Gastroesophageal sphincter (tissue), 4 donors: ENCODE measurements around the gene NUP50. TPM values are rescaled to one million over a fixed set of nuclear protein-coding genes. Genes with fewer than 3 reads are reported as not detected.
"Not testable (repeated sequence)": the region's sequence is repeated elsewhere in the genome, so short reads cannot be mapped to it uniquely, and the experiment has no call there.

Source experiments
- ATAC-seq: fragments of 150-250 bp; one replicate; pipeline ENCODE4 v1.9.1; 2016; ENCODE audit warnings: mild to moderate bottlenecking, moderate library complexity
- H3K27ac ChIP-seq, 4 donors: fragments of 200-600 bp; sonication (generic) in 3 of 4; 1 replicate in 3 of 4; 2 replicates in 1 of 4; pipeline ENCODE4 v1.5.1; 2016 to 2019
- H3K27me3 ChIP-seq: fragments of 200-600 bp; sonication (generic); one replicate; pipeline ENCODE4 v1.5.1; 2019
- H3K36me3 ChIP-seq, 2 donors: fragments of 200-600 bp; sonication (generic); one replicate each; pipeline ENCODE4 v1.5.1; 2019; ENCODE audit warnings: control low read depth in 1 of 2
- H3K4me1 ChIP-seq, 3 donors: fragments of 200-600 bp; sonication (generic); 1 replicate in 2 of 3; 2 replicates in 1 of 3; pipeline ENCODE4 v1.5.1; 2016 to 2019; ENCODE audit warnings: control low read depth in 2 of 3
- H3K4me3 ChIP-seq, 2 donors: fragments of 200-600 bp; sonication (generic); one replicate each; pipeline ENCODE4 v1.5.1; 2019; ENCODE audit warnings: mild to moderate bottlenecking in 1 of 2, moderate library complexity in 1 of 2
- H3K9me3 ChIP-seq, 3 donors: fragments of 200-600 bp; sonication (generic); one replicate each; pipeline ENCODE4 v1.5.1; 2017 to 2019; ENCODE audit warnings: control low read depth in 2 of 3
- EP300 ChIP-seq: sonication (generic); formaldehyde crosslinking; IDR thresholded peaks from one replicate; pipeline ENCODE4 v1.6.1; 2017; ENCODE audit warnings: antibody characterized with exemption, mild to moderate bottlenecking
- POLR2A ChIP-seq, 2 donors: fragments of 450-650 bp; IDR thresholded peaks; one replicate each; pipeline ENCODE4 v1.6.1; 2017; ENCODE audit warnings: antibody characterized with exemption in 2 of 2, mild to moderate bottlenecking in 2 of 2, moderate library complexity in 1 of 2
- POLR2AphosphoS5 ChIP-seq: sonication (generic); formaldehyde crosslinking; IDR thresholded peaks from one replicate; pipeline ENCODE4 v1.6.1; 2017; ENCODE audit warnings: antibody characterized with exemption
- WGBS, 2 donors: methylation state at CpG; one replicate each; pipeline ENCODE4 v1.1.5; 2018; ENCODE audit warnings: low coverage in 1 of 2; 5-methylcytosine and 5-hydroxymethylcytosine counted together
- total RNA-seq, 4 donors: library from RNA; depleted of rRNA; stranded (reverse); fragments of >200 nt; gene quantifications; one replicate each; pipeline ENCODE4 v1.1.0, GENCODE V29; 2016
- TF ChIP-seq, protein P1 (sequence below), 4 experiments: fragments of 200-600 bp in 2 of 4; fragments of 450-650 bp in 2 of 4; sonication (generic) in 1 of 4; IDR thresholded peaks; one replicate each; pipeline ENCODE4 v1.5.1; 2017 to 2019; ENCODE audit warnings: antibody characterized with exemption in 4 of 4, mild to moderate bottlenecking in 2 of 4, moderate library complexity in 2 of 4

Gene NUP50
- total RNA-seq, 4 donors from 2014 or later: 15.9 to 32.9 (median 28.8) TPM

DNA sequence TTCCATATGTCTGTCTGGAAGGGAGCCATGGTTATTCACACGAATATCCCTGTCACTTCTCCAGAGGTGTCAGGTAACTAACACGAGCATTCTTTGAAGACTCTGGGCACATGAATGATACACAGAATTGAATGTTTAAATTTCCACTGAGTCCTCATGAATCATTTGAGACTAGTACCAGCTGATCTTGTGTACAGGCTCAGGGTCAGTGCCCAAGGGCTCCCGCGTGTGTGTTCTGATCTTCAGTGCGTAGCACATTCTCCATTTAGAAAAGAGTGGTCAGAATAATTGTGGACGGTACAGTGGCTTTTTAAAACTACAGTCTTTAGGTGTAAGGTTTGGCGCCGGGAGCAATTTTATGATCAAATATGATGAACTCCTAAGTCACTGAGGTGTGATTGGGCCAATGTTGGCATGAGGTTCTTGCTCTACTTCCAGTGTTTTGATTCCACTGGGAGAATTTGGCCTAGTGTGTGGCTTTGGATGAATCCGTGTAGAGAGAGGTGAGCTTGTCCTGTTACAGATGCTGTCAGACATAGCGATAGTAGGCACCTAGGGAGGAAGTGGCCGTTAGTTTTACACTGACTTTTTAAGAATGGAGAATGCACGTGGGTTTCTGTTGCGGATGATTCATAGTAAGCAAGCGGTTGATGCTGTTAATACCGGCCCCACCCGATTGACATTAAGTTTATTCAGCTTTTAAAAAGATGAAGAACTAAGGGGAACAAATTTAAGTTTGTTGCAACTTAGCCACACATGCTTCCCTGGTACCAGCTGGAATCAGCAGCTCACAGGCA lies 22.2 kb downstream of the NUP50 start:
- WGBS, 2 donors: 74 to 81% methylated on average over 13 to 14 of the region's 16 CpGs
- no peak for TF ChIP-seq EP300
- TF ChIP-seq, protein P1, sequence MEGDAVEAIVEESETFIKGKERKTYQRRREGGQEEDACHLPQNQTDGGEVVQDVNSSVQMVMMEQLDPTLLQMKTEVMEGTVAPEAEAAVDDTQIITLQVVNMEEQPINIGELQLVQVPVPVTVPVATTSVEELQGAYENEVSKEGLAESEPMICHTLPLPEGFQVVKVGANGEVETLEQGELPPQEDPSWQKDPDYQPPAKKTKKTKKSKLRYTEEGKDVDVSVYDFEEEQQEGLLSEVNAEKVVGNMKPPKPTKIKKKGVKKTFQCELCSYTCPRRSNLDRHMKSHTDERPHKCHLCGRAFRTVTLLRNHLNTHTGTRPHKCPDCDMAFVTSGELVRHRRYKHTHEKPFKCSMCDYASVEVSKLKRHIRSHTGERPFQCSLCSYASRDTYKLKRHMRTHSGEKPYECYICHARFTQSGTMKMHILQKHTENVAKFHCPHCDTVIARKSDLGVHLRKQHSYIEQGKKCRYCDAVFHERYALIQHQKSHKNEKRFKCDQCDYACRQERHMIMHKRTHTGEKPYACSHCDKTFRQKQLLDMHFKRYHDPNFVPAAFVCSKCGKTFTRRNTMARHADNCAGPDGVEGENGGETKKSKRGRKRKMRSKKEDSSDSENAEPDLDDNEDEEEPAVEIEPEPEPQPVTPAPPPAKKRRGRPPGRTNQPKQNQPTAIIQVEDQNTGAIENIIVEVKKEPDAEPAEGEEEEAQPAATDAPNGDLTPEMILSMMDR (IDR thresholded peaks at IDR 0.05): no peak
- TF ChIP-seq POLR2AphosphoS5: no peak
- no peak for TF ChIP-seq POLR2A (IDR thresholded peaks at IDR 0.05)
- Histone ChIP-seq H3K27me3 (no peaks in the 10 kb centered on the region), H3K4me3 (no peak overlapping the region), H3K36me3 (peaks cover 0 to 76% of the 10 kb centered on the region in 2 donors), H3K27ac (no peak overlapping the region), H3K9me3 (no peaks in the 10 kb centered on the region), H3K4me1 (no peaks in the 10 kb centered on the region)
- no peak for ATAC-seq

DNA sequence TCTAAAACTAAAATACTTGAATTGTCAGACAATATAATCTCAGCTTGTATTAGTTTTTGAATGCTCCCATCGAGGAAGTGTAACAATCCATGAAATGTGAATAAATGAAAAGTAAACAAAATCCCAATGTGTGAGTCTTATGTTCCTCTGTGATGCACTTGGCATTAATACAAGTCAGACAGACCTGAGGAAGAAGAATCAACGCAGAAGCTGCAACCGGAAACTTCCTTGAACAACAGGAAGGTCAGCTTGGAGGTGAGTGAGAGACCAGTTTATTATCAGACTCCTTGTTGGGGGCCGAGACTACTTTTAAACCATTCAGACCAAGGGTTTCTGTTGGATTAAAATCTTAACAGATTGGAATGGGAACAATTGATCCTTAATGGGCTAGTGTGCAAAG lies 24.2 kb downstream of the NUP50 start:
- Histone ChIP-seq H3K9me3 (no peaks in the 10 kb centered on the region), H3K36me3 (peaks cover 0 to 56% of the 10 kb centered on the region in 2 donors), H3K4me1 (peaks cover 0 to 4% (median 0%) of the 10 kb centered on the region in 3 donors), H3K27ac (no peak overlapping the region), H3K27me3 (no peaks in the 10 kb centered on the region), H3K4me3 (no peak overlapping the region)
- no peak for ATAC-seq
- TF ChIP-seq POLR2AphosphoS5 (no peak), EP300 (no peak), POLR2A (IDR thresholded peaks at IDR 0.05) (no peak)
- TF ChIP-seq, protein P1 (IDR thresholded peaks at IDR 0.05): no peak
- 56 to 77% methylated on average over 3 to 4 of the region's 4 CpGs for WGBS, 2 donors

DNA sequence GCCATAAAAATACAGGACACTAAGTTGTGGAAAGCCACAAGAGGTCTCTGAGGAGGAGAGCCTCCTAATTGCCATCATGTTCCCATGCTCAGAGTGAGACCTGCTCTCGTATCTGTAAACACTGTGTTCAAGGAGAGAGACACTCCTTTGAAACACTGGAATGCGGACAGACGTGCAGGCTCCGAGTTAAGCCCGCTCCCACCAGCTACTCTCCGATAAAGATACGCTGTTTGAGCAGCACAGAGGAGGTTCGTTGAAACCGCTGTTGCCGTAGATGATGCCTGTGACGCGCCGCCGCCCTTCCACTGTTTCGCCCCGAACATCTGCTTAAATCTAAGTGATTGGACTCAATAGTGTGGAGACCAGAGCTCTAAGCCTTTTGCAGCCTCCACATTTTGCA lies 25.1 kb downstream of the NUP50 start:
- no peak for TF ChIP-seq POLR2A (IDR thresholded peaks at IDR 0.05)
- TF ChIP-seq EP300: no peak
- TF ChIP-seq, protein P1 (IDR thresholded peaks at IDR 0.05): no peak
- no peak for TF ChIP-seq POLR2AphosphoS5
- Histone ChIP-seq H3K4me3 (no peak overlapping the region), H3K4me1 (peaks cover 0 to 10% (median 0%) of the 10 kb centered on the region in 3 donors), H3K9me3 (no peaks in the 10 kb centered on the region), H3K27me3 (no peaks in the 10 kb centered on the region), H3K36me3 (peaks cover 0 to 49% of the 10 kb centered on the region in 2 donors), H3K27ac (no peak overlapping the region)
- no peak for ATAC-seq
- 79 to 85% methylated on average over 15 of the region's 16 CpGs for WGBS, 2 donors

DNA sequence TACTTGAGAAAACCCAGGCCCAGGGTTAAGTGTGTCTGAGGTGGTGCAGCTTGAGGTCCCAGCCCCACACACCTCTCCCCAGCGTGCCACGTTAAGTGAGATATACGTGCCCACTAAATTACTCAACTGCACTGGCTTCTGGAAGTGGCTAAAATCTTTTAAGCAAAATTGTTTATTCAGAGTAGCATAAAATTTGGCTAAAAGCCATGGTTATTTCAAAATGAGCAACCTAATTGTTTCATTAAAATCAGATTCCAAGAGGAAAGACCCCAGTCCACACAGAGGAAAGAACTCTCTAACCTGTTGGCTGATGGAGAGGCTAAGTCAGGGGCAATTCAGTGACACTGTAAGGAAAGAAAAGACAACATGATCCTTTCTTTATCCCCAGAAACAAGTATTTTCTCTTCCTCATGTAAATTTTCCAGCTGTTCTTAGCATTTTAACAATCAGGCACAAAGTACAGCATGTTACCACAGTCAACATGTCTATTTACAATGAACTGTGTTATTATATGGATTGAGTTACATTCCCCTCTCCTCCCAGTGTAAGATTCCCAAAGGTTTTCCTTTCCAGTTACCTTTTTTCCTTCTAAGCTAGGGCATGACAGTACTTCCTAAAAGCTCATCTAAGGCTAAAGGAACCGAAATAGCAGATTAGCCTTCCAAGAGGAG lies 26.6 kb downstream of the NUP50 start:
- 85 to 87% methylated on average over 3 to 4 of the region's 4 CpGs for WGBS, 2 donors
- peaks cover 0 to 44% of the 10 kb centered on the region in 2 donors for H3K36me3 ChIP-seq
- H3K4me3 ChIP-seq: no peak overlapping the region
- no peak for TF ChIP-seq POLR2A (IDR thresholded peaks at IDR 0.05)
- TF ChIP-seq, protein P1 (IDR thresholded peaks at IDR 0.05): no peak
- no peak for TF ChIP-seq EP300
- H3K9me3 ChIP-seq: no peaks in the 10 kb centered on the region
- no peaks in the 10 kb centered on the region for H3K27me3 ChIP-seq
- no peak overlapping the region for H3K27ac ChIP-seq
- ATAC-seq: no peak
- peaks cover 0 to 10% (median 0%) of the 10 kb centered on the region in 3 donors for H3K4me1 ChIP-seq

DNA sequence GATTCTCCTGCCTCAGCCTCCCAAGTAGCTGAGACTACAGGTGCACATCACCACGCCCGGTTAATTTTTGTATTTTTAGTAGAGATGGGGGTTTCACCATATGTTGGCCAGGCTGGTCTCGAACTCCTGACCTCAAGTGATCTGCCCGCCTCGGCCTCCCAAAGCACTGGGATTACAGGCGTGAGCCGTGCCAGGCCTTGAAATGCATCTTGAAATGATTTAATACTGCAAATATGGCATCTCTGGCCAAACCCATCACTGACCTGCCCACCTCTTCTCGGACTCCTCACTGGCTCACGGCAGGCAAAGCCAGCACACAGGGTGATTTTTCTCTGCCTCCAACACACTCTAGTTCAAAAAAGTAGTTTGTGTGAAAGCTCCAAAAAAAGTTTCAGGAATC lies 28.0 kb downstream of the NUP50 start:
- H3K27ac ChIP-seq, H3K4me1 ChIP-seq, H3K4me3 ChIP-seq, H3K9me3 ChIP-seq, ATAC-seq, H3K27me3 ChIP-seq: not testable (repeated sequence)
- H3K36me3 ChIP-seq: peaks cover 0 to 48% of the 10 kb centered on the region in 2 donors
- WGBS, 2 donors: 50 to 80% methylated on average over 1 to 7 of the region's 9 CpGs
